Mononuclear cell (primary cell): ENCODE measurements around the gene TRPV6. TPM values are rescaled to one million over a fixed set of nuclear protein-coding genes. Genes with fewer than 3 reads are reported as not detected.

Source experiments
- H3K27me3 ChIP-seq: 2 replicates; pipeline ENCODE4 v1.6.0; 2011; ENCODE audit warnings: low read length, control low read depth; ENCODE audit not compliant: insufficient read depth
- H3K4me1 ChIP-seq: 2 replicates; pipeline ENCODE4 v1.5.1; 2011; ENCODE audit warnings: mild to moderate bottlenecking, low read length, control low read depth; ENCODE audit not compliant: insufficient read depth
- H3K4me3 ChIP-seq: 2 replicates; pipeline ENCODE4 v1.5.1; 2011; ENCODE audit warnings: mild to moderate bottlenecking, low read length, moderate library complexity
- H3K9me3 ChIP-seq: 2 replicates; pipeline ENCODE4 v1.5.1; 2011; ENCODE audit warnings: low read depth, mild to moderate bottlenecking, control low read depth, low read length
- total RNA-seq: library from RNA; depleted of rRNA; stranded (reverse); fragments of >200 nt; gene quantifications from one replicate; pipeline ENCODE4 v1.2.3, GENCODE V29; 2012

Gene TRPV6
- total RNA-seq, 1 donor: 0.10 TPM

- Histone ChIP-seq H3K4me1 (no peaks in the 10 kb centered on the region), H3K27me3 (no peaks in the 10 kb centered on the region), H3K4me3 (no peak overlapping the region), H3K9me3 (no peaks in the 10 kb centered on the region)
Observed at GRCh38 chr7:142838461-142839213, 46.9 kb downstream of the TRPV6 start.

- Histone ChIP-seq H3K27me3 (no peaks in the 10 kb centered on the region), H3K9me3 (no peaks in the 10 kb centered on the region), H3K4me3 (no peak overlapping the region), H3K4me1 (no peaks in the 10 kb centered on the region)
Observed at GRCh38 chr7:142836426-142836825, 49.1 kb downstream of the TRPV6 start.

GRCh38 chr7:142835487-142835886 lies 50.1 kb downstream of the TRPV6 start:
- no peaks in the 10 kb centered on the region for H3K9me3 ChIP-seq
- H3K4me1 ChIP-seq: no peaks in the 10 kb centered on the region
- H3K4me3 ChIP-seq: no peak overlapping the region
- no peaks in the 10 kb centered on the region for H3K27me3 ChIP-seq

GRCh38 chr7:142833174-142834048 lies 52.1 kb downstream of the TRPV6 start:
- Histone ChIP-seq H3K27me3 (no peaks in the 10 kb centered on the region), H3K9me3 (no peaks in the 10 kb centered on the region), H3K4me1 (no peaks in the 10 kb centered on the region), H3K4me3 (no peak overlapping the region)

- H3K4me3 ChIP-seq: no peak overlapping the region
- no peaks in the 10 kb centered on the region for H3K27me3 ChIP-seq
- no peaks in the 10 kb centered on the region for H3K9me3 ChIP-seq
- no peaks in the 10 kb centered on the region for H3K4me1 ChIP-seq
Observed at GRCh38 chr7:142832417-142832816, 53.1 kb downstream of the TRPV6 start.

- Histone ChIP-seq H3K9me3 (peaks cover 7% of the 10 kb centered on the region), H3K4me1 (no peaks in the 10 kb centered on the region), H3K27me3 (peaks cover 6% of the 10 kb centered on the region), H3K4me3 (no peak overlapping the region)
Observed at GRCh38 chr7:142827951-142828500, 57.5 kb downstream of the TRPV6 start.

GRCh38 chr7:142822714-142823113 lies 62.8 kb downstream of the TRPV6 start:
- Histone ChIP-seq H3K4me3 (no peak overlapping the region), H3K4me1 (no peaks in the 10 kb centered on the region), H3K9me3 (peaks cover 7% of the 10 kb centered on the region), H3K27me3 (peaks cover 6% of the 10 kb centered on the region)

Other genes starting within 250 kb of the TRPV6 start
- 0.73 TPM for gene PRSS1, start 136.3 kb downstream of the TRPV6 start, total RNA-seq
- not detected for gene PRSS2, start 114.8 kb downstream of the TRPV6 start, total RNA-seq
- gene EPHB6, start 30.7 kb downstream of the TRPV6 start, total RNA-seq: 8.3 TPM
- gene TRPV5, start 48.0 kb upstream of the TRPV6 start, total RNA-seq: not detected
- gene LLCFC1, start 53.7 kb upstream of the TRPV6 start, total RNA-seq: not detected
- 0.10 TPM for gene KEL, start 76.6 kb upstream of the TRPV6 start, total RNA-seq
- gene OR9A2, start 141.4 kb upstream of the TRPV6 start, total RNA-seq: not detected
- gene OR6V1, start 166.6 kb upstream of the TRPV6 start, total RNA-seq: not detected
- not detected for gene PIP, start 246.3 kb upstream of the TRPV6 start, total RNA-seq